Measurements from ENCODE around the gene SELENOV.

GRCh38 chr19:39554701-39555311 is 39.9 kb downstream of the SELENOV start:
- TF ChIP-seq CTCF (IDR thresholded peaks at IDR 0.05), result no peak
- no peak for TF ChIP-seq POLR2AphosphoS5 (IDR thresholded peaks at IDR 0.05)
- TF ChIP-seq POLR2A (IDR thresholded peaks at IDR 0.05), result no peak
- TF ChIP-seq EP300 (IDR thresholded peaks at IDR 0.05), result no peak
